Measurements from ENCODE around the gene DQX1. TPM values are rescaled to one million over a fixed set of nuclear protein-coding genes. Genes with fewer than 3 reads are reported as not detected.
"Not testable (repeated sequence)": the region's sequence is repeated elsewhere in the genome, so short reads cannot be mapped to it uniquely, and the experiment has no call there.

The DQX1 gene
- total and polyA plus RNA-seq, 2 of the 4 experiments (the other 2 are of a cell fraction) = 0.07 TPM; not detected in 1

DNA sequence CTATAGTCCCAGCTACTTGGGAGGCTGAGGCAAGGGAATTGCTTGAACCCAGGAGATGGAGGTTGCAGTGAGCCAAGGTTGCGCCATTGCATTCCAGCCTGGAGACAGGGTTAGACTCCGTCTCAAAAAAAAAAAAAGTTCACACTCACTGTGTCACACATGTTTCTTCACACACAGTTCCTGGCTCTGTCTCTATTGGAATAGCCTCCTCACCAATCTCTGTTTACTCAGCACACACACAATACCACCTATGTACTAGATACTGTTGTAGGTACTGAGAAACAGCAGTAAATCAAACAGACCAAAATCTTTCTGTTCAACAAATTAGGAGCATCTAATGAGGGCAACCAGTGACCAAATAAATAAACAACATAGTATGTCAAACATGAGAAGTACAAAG, 39.9 kb downstream of the DQX1 start (continued):
- TF ChIP-seq RAD21 (IDR thresholded peaks at IDR 0.05; ENCODE audit: low read length) (no peak), MAFK (IDR thresholded peaks at IDR 0.05; ENCODE audit: low read depth, low read length) (no peak), MAZ (IDR thresholded peaks at IDR 0.05; ENCODE audit: borderline replicate concordance, low read depth, low read length) (no peak), POLR2A (IDR thresholded peaks at IDR 0.05; ENCODE audit: low read depth, low read length) (no peak), CEBPB (IDR thresholded peaks at IDR 0.05; ENCODE audit: low read depth, low read length) (no peak)
- TF ChIP-seq, protein P1, sequence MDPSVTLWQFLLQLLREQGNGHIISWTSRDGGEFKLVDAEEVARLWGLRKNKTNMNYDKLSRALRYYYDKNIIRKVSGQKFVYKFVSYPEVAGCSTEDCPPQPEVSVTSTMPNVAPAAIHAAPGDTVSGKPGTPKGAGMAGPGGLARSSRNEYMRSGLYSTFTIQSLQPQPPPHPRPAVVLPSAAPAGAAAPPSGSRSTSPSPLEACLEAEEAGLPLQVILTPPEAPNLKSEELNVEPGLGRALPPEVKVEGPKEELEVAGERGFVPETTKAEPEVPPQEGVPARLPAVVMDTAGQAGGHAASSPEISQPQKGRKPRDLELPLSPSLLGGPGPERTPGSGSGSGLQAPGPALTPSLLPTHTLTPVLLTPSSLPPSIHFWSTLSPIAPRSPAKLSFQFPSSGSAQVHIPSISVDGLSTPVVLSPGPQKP (IDR thresholded peaks at IDR 0.05; ENCODE audit: borderline replicate concordance, low read depth, low read length) = no peak

- Histone ChIP-seq H3K27ac (ENCODE audit: insufficient read depth, low read length) (peak overlapping the region; percentile 44; the same call in 1 of the 2 replicates), H4K91ac (ENCODE audit: insufficient read depth, low read depth, low read length) (peak overlapping the region; percentile 77), H2AFZ (replicated peaks; ENCODE audit: low read length, poor library complexity) (peak overlapping the region; percentile 100), H4K8ac (ENCODE audit: low read depth in 2 of 2, low read length in 2 of 2) (peak overlapping the region; percentile 79 to 100; a peak in 3 of 4 replicates), H4K5ac (ENCODE audit: low read depth, low read length) (peak overlapping the region; percentile 8), H3K36me3 (ENCODE audit: control insufficient read depth, insufficient read depth, low read length) (peaks cover 10% of the 10 kb centered on the region), H3K4me2 (ENCODE audit: low read depth, low read length) (peak overlapping the region; percentile 75), H3K4me3 (ENCODE audit: insufficient read depth, low read depth, low read length) (peak overlapping the region; percentile 80), H2BK120ac (ENCODE audit: low read depth, low read length) (peak overlapping the region; percentile 16; the same call in 1 of the 2 replicates), H3K4ac (ENCODE audit: low read depth, low read length) (peak overlapping the region; percentile 97), H3K23ac (ENCODE audit: low read depth, low read length) (peak overlapping the region; percentile 62), H3K4me1 (ENCODE audit: control insufficient read depth, insufficient read depth, low read length) (peaks cover 16% of the 10 kb centered on the region), H2AK5ac (ENCODE audit: low read depth, low read length) (0 out of 2 replicates have a peak overlapping the region, but pooled peaks have one; percentile 6), H3K9ac (ENCODE audit: low read depth, low read length) (peak overlapping the region; percentile 73), H2AK9ac (replicated peaks; ENCODE audit: low read depth, low read length, poor library complexity) (peak overlapping the region; percentile 99), H3K14ac (replicated peaks; ENCODE audit: low read depth, low read length) (peak overlapping the region; percentile 83; the same call in 1 of the 2 replicates), H3K79me1 (ENCODE audit: low read depth in 1 of 2, low read length in 2 of 2) (peaks cover 24 to 60% of the 10 kb centered on the region in 2 experiments)
- H3K27me3 ChIP-seq (ENCODE audit: control insufficient read depth, insufficient read depth, low read length); H3K9me3 ChIP-seq (ENCODE audit: control insufficient read depth, insufficient read depth, low read length); H3K18ac ChIP-seq (ENCODE audit: low read depth, low read length); H3K9me1 ChIP-seq (ENCODE audit: insufficient read depth, low read length); H3K56ac ChIP-seq (ENCODE audit: extremely low read depth, insufficient read depth, low read length); dilution Hi-C loops (cut with HindIII; ENCODE audit: low sequenced_read_pairs, unreplicated experiment); DNase-seq; H2BK5ac ChIP-seq (ENCODE audit: low read depth, low read length, poor library complexity, severe bottlenecking); BruUV-seq (replicated peaks); H2BK15ac ChIP-seq (ENCODE audit: low read depth, low read length); ATAC-seq (ENCODE audit: low read depth); H2BK20ac ChIP-seq (ENCODE audit: low read depth, low read length); H4K20me1 ChIP-seq (ENCODE audit: insufficient read depth, low read length): not testable (repeated sequence)
- POLR2A ChIA-PET (ENCODE audit: unreplicated experiment) = interaction anchor here (0.6 kb wide), 1 partner anchor 31 kb away, joined by 3 read pairs; the partner anchor contains the start of gene TLX2
- in situ Hi-C loops (cut with MboI; ENCODE audit: low sequenced_read_pairs) = loop anchor here (5.0 to 25.0 kb wide), 2 partner anchors 94 to 379 kb away; no protein-coding TSS in a partner anchor
- intact Hi-C loops (cut with micrococcal nuclease) = loop anchor here (1.0 kb wide), 3 partner anchors 29 to 104 kb away; partner anchors contain the start of genes AUP1 and HTRA2
- CTCF ChIA-PET = interaction anchor here (0.7 to 3.4 kb wide), 3 partner anchors 49 to 105 kb away, joined by 3 to 17 read pairs (median 3); no protein-coding TSS in a partner anchor
- 91% methylated on average over 5 of the region's 19 CpGs; no CpG with 5 or more reads in 1 of the 2 experiments for WGBS, 2 experiments (ENCODE audit: extremely low coverage in 2 of 2, insufficient read length in 1 of 2)
These were observed 42.3 kb downstream of the DQX1 start for GRCh38 chr2:74483675-74484164.

Data from IMR-90 (cell line).